Measurements from ENCODE around the gene ALS2. TPM values are rescaled to one million over a fixed set of nuclear protein-coding genes. Genes with fewer than 3 reads are reported as not detected.

ALS2 gene
- total and polyA plus RNA-seq, 2 donors (not counting 1 experiment from before 2014, with no cell fraction given), result 1.4 to 16.7 TPM

DNA sequence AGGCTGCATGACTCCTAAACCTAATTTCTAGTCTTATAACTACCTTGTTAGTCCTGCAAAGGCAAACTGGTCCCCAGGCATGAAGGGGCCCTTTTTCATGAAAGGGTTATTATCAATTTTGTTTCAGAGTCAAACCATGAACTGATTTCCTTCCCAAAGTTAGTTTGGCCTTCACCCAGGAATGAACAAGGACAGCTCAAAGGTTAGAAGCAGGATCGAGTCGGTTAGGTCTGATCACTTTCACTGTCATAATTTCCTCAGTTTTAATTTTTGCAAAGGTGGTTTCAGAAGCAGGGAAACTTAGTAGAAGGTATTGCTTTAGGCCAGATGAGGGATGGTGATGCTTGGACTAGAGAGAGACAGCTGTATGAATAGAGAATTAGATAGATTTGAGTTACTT is 8.7 kb upstream of the ALS2 start:
- no peak for DNase-seq
- no peaks in the 10 kb centered on the region for H3K4me1 ChIP-seq (ENCODE audit: control insufficient read depth in 2 of 2, insufficient read depth in 2 of 2, low read length in 2 of 2)
- no peak overlapping the region for H3K27ac ChIP-seq (ENCODE audit: low read length in 2 of 2)
- ChIA-PET CTCF (no interaction called here), POLR2A (no interaction called here)
- no peak overlapping the region for H3K4me3 ChIP-seq (ENCODE audit: control extremely low read depth in 1 of 5, extremely low read depth in 1 of 5, insufficient read depth in 1 of 5, low read depth in 2 of 5, low read length in 4 of 5)
- no peaks in the 10 kb centered on the region for H3K79me2 ChIP-seq (ENCODE audit: control insufficient read depth, insufficient read depth, low read length)
- Mint-ChIP-seq H3K27ac (no peak overlapping the region), H3K4me3 (no peak overlapping the region), H3K4me1 (no peaks in the 10 kb centered on the region), H3K27me3 (peaks cover 44% of the 10 kb centered on the region), H3K9me3 (ENCODE audit: insufficient read depth) (no peaks in the 10 kb centered on the region)
- H2AFZ ChIP-seq (ENCODE audit: insufficient read depth, low read depth, low read length, poor library complexity, severe bottlenecking), result no peak overlapping the region
- no peaks in the 10 kb centered on the region for H3K9me3 ChIP-seq (ENCODE audit: control extremely low read depth in 1 of 3, control insufficient read depth in 2 of 3, insufficient read depth in 1 of 3, low read length in 2 of 3)
- peaks cover 0 to 9% (median 1%) of the 10 kb centered on the region in 4 experiments for H3K27me3 ChIP-seq (replicated peaks in 1 of 4; ENCODE audit: control extremely low read depth in 1 of 4, control insufficient read depth in 3 of 4, insufficient read depth in 4 of 4, low read length in 3 of 4)
- H3K36me3 ChIP-seq (replicated peaks in 1 of 2; ENCODE audit: control extremely low read depth in 1 of 2, control insufficient read depth in 1 of 2, extremely low read depth in 1 of 2, insufficient read depth in 2 of 2, low read length in 1 of 2), result no peaks in the 10 kb centered on the region
- WGBS (ENCODE audit: insufficient coverage), result no CpG with 5 or more reads among the region's 2 CpGs
- no peak for ATAC-seq (ENCODE audit: low read depth)
- no peak overlapping the region for H3K4me2 ChIP-seq (replicated peaks; ENCODE audit: low read depth, low read length, poor library complexity, severe bottlenecking)
- TF ChIP-seq EZH2 (IDR thresholded peaks at IDR 0.05; ENCODE audit: borderline replicate concordance, insufficient read depth, low read depth, low read length, poor library complexity, severe bottlenecking) (no peak), CTCF (IDR thresholded peaks at IDR 0.05) (no peak)
- H3K9ac ChIP-seq (ENCODE audit: low read length), result no peak overlapping the region
- H4K20me1 ChIP-seq (ENCODE audit: control insufficient read depth, insufficient read depth, low read length, poor library complexity, severe bottlenecking), result no peaks in the 10 kb centered on the region
- intact Hi-C loops (cut with micrococcal nuclease), result loop anchor here (10.0 kb wide), 1 partner anchor 475 kb away; the partner anchor contains the start of gene NOP58

DNA sequence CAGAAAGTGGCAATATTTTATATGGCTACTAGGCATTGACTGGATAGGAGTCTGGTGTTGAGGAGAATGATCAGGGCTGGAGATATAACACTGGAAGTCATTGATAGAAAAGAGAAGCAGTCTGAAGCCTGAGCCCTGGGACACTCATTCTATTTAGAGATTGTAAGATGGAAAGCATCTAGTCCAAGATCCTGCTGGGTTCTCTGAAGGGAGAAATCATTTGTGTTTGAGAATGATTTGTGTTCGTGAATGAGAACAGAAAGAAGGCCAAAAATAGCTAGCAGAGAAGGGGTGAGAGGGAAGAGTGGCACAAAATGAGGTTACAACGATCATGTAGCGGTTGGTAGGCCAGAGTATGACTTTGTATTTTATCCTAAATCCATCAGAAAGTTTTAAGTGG is 7.6 kb upstream of the ALS2 start:
- H3K4me1 ChIP-seq (ENCODE audit: control insufficient read depth in 2 of 2, insufficient read depth in 2 of 2, low read length in 2 of 2), result no peaks in the 10 kb centered on the region
- 29% methylated on average over 1 of the region's 3 CpGs for WGBS (ENCODE audit: insufficient coverage)
- Mint-ChIP-seq H3K9me3 (ENCODE audit: insufficient read depth) (no peaks in the 10 kb centered on the region), H3K27me3 (peaks cover 48% of the 10 kb centered on the region), H3K4me1 (no peaks in the 10 kb centered on the region), H3K4me3 (no peak overlapping the region), H3K27ac (no peak overlapping the region)
- no peak overlapping the region for H3K9ac ChIP-seq (ENCODE audit: low read length)
- ChIA-PET POLR2A (no interaction called here), CTCF (no interaction called here)
- ATAC-seq (ENCODE audit: low read depth), result no peak
- intact Hi-C loops (cut with micrococcal nuclease), result loop anchor here (10.0 kb wide), 1 partner anchor 476 kb away; the partner anchor contains the start of gene NOP58
- no peak for DNase-seq
- no peak overlapping the region for H2AFZ ChIP-seq (ENCODE audit: insufficient read depth, low read depth, low read length, poor library complexity, severe bottlenecking)
- H4K20me1 ChIP-seq (ENCODE audit: control insufficient read depth, insufficient read depth, low read length, poor library complexity, severe bottlenecking), result no peaks in the 10 kb centered on the region
- no peaks in the 10 kb centered on the region for H3K79me2 ChIP-seq (ENCODE audit: control insufficient read depth, insufficient read depth, low read length)
- no peak overlapping the region for H3K27ac ChIP-seq (ENCODE audit: low read length in 2 of 2)
- no peak overlapping the region for H3K4me2 ChIP-seq (replicated peaks; ENCODE audit: low read depth, low read length, poor library complexity, severe bottlenecking)
- H3K27me3 ChIP-seq (replicated peaks in 1 of 4; ENCODE audit: control extremely low read depth in 1 of 4, control insufficient read depth in 3 of 4, insufficient read depth in 4 of 4, low read length in 3 of 4), result peaks cover 0 to 12% (median 1%) of the 10 kb centered on the region in 4 experiments
- no peak for TF ChIP-seq EZH2 (IDR thresholded peaks at IDR 0.05; ENCODE audit: borderline replicate concordance, insufficient read depth, low read depth, low read length, poor library complexity, severe bottlenecking)
- H3K36me3 ChIP-seq (replicated peaks in 1 of 2; ENCODE audit: control extremely low read depth in 1 of 2, control insufficient read depth in 1 of 2, extremely low read depth in 1 of 2, insufficient read depth in 2 of 2, low read length in 1 of 2), result no peaks in the 10 kb centered on the region
- H3K4me3 ChIP-seq (ENCODE audit: control extremely low read depth in 1 of 5, extremely low read depth in 1 of 5, insufficient read depth in 1 of 5, low read depth in 2 of 5, low read length in 4 of 5), result no peak overlapping the region
- no peaks in the 10 kb centered on the region for H3K9me3 ChIP-seq (ENCODE audit: control extremely low read depth in 1 of 3, control insufficient read depth in 2 of 3, insufficient read depth in 1 of 3, low read length in 2 of 3)

Data from B cell (primary cell).